HG03354 (cell line): ENCODE measurements around the gene PPP2R5A.
"Not testable (repeated sequence)": the region's sequence is repeated elsewhere in the genome, so short reads cannot be mapped to it uniquely, and the experiment has no call there.

Experiments used
- ATAC-seq: cut with Tn5 transposase; IDR thresholded peaks from one replicate; pipeline ENCODE4 v1.9.1; 2021; ENCODE audit warnings: mild to moderate bottlenecking; ENCODE audit not compliant: unreplicated experiment, poor library complexity, severe bottlenecking

The PPP2R5A gene

GRCh38 chr1:212395678-212396437 is 110.6 kb downstream of the PPP2R5A start:
- ATAC-seq: not testable (repeated sequence)

GRCh38 chr1:212396638-212397037 is 111.4 kb downstream of the PPP2R5A start:
- ATAC-seq: no peak

- no peak for ATAC-seq
Measured at GRCh38 chr1:212397171-212397570, 112.0 kb downstream of the PPP2R5A start.

GRCh38 chr1:212401042-212401441 is 115.8 kb downstream of the PPP2R5A start:
- no peak for ATAC-seq

GRCh38 chr1:212401838-212402582 is 116.8 kb downstream of the PPP2R5A start:
- ATAC-seq: no peak

- no peak for ATAC-seq
Measured at GRCh38 chr1:212402666-212403321, 117.6 kb downstream of the PPP2R5A start.

GRCh38 chr1:212410231-212410820 is 125.1 kb downstream of the PPP2R5A start:
- ATAC-seq: no peak
